Thyroid gland (tissue), 4 donors: ENCODE results near the gene TBC1D22A. TPM values are rescaled to one million over a fixed set of nuclear protein-coding genes. Genes with fewer than 3 reads are reported as not detected.

Experiments used
- DNase-seq, 2 donors: peaks; one replicate each; pipeline ENCODE4 v3.0.0-alpha.2; 2019
- H3K27ac ChIP-seq, 3 donors: fragments of 200-600 bp; sonication (generic); 1 replicate in 2 of 3; 2 replicates in 1 of 3; pipeline ENCODE4 v1.5.1; 2016 to 2019; ENCODE audit warnings: mild to moderate bottlenecking in 1 of 3, moderate library complexity in 1 of 3
- H3K27me3 ChIP-seq: fragments of 200-600 bp; sonication (generic); one replicate; pipeline ENCODE4 v1.5.1; 2019
- H3K36me3 ChIP-seq, 2 donors: fragments of 200-600 bp; sonication (generic); one replicate each; pipeline ENCODE4 v1.5.1; 2016 to 2019
- H3K4me1 ChIP-seq, 2 donors: fragments of 200-600 bp; sonication (generic); one replicate each; pipeline ENCODE4 v1.5.1; 2017 to 2019
- H3K4me3 ChIP-seq, 3 donors: fragments of 200-600 bp; sonication (generic); replicated peaks in 1 of 3; 1 replicate in 2 of 3; 2 replicates in 1 of 3; pipeline ENCODE4 v1.5.1; 2016; ENCODE audit warnings: mild to moderate bottlenecking in 1 of 3
- H3K9me3 ChIP-seq: fragments of 200-600 bp; sonication (generic); one replicate; pipeline ENCODE4 v1.5.1; 2017
- CTCF ChIP-seq, 6 experiments: fragments of 200-600 bp in 3 of 6; fragments of 450-650 bp in 3 of 6; sonication (generic) in 3 of 6; IDR thresholded peaks; one replicate each; pipeline ENCODE4 v1.5.1; 2016 to 2019; ENCODE audit warnings: antibody characterized with exemption in 6 of 6, mild to moderate bottlenecking in 2 of 6, inconsistent platforms in 1 of 6, moderate library complexity in 1 of 6
- POLR2A ChIP-seq, 2 donors: fragments of 450-650 bp; IDR thresholded peaks; one replicate each; pipeline ENCODE4 v1.6.1; 2017; ENCODE audit warnings: antibody characterized with exemption in 2 of 2, mild to moderate bottlenecking in 2 of 2, moderate library complexity in 1 of 2
- WGBS, 2 donors: methylation state at CpG; one replicate each; pipeline ENCODE4 v1.1.5; 2017; 5-methylcytosine and 5-hydroxymethylcytosine counted together
- intact Hi-C: fragments of 100-400 bp; cut with DNase I; formaldehyde crosslinking; loops from one replicate; pipeline ENCODE4 v1.15.1; 2023
- total RNA-seq, 4 donors: library from RNA; depleted of rRNA; stranded (reverse); fragments of >200 nt; gene quantifications; one replicate each; pipeline ENCODE4 v1.2.3, GENCODE V29; 2016

The TBC1D22A gene
- total RNA-seq, 4 donors from 2014 or later = 26.7 to 34.6 (median 33.2) TPM

GRCh38 chr22:47072642-47072967 is 310.2 kb downstream of the TBC1D22A start:
- no peak overlapping the region for H3K27ac ChIP-seq
- intact Hi-C loops = no loop called here
- WGBS, 2 donors = 93 to 95% methylated on average over 2 to 7 of the region's 7 CpGs

GRCh38 chr22:47073075-47073474 is 310.6 kb downstream of the TBC1D22A start:
- 90 to 95% methylated on average over 7 of the region's 7 CpGs for WGBS, 2 donors
- Histone ChIP-seq H3K36me3 (no peaks in the 10 kb centered on the region), H3K27me3 (no peaks in the 10 kb centered on the region), H3K4me1 (no peaks in the 10 kb centered on the region), H3K4me3 (no peak overlapping the region), H3K27ac (no peak overlapping the region), H3K9me3 (no peaks in the 10 kb centered on the region)
- intact Hi-C loops = no loop called here
- TF ChIP-seq CTCF (IDR thresholded peaks at IDR 0.05) (no peak), POLR2A (IDR thresholded peaks at IDR 0.05) (no peak)
- DNase-seq = no peak

More at GRCh38 chr22:47072642-47072967, 310.2 kb downstream of the TBC1D22A start:
- no peak for TF ChIP-seq CTCF (IDR thresholded peaks at IDR 0.05)
- no peak for TF ChIP-seq POLR2A (IDR thresholded peaks at IDR 0.05)
- Histone ChIP-seq H3K4me3 (no peak overlapping the region), H3K4me1 (no peaks in the 10 kb centered on the region), H3K9me3 (no peaks in the 10 kb centered on the region), H3K36me3 (no peaks in the 10 kb centered on the region), H3K27me3 (no peaks in the 10 kb centered on the region)
- no peak for DNase-seq

- intact Hi-C loops = no loop called here
- WGBS, 2 donors = 83 to 95% methylated on average over 7 of the region's 7 CpGs
- no peaks in the 10 kb centered on the region for H3K9me3 ChIP-seq
- DNase-seq = no peak
- no peaks in the 10 kb centered on the region for H3K36me3 ChIP-seq
- TF ChIP-seq POLR2A (IDR thresholded peaks at IDR 0.05) (no peak), CTCF (IDR thresholded peaks at IDR 0.05) (no peak)
- no peaks in the 10 kb centered on the region for H3K4me1 ChIP-seq
- no peak overlapping the region for H3K27ac ChIP-seq
- no peaks in the 10 kb centered on the region for H3K27me3 ChIP-seq
- H3K4me3 ChIP-seq = no peak overlapping the region
Observed at GRCh38 chr22:47074105-47074504, 311.7 kb downstream of the TBC1D22A start.

- DNase-seq = no peak
- Histone ChIP-seq H3K27me3 (no peaks in the 10 kb centered on the region), H3K4me1 (no peaks in the 10 kb centered on the region), H3K36me3 (no peaks in the 10 kb centered on the region), H3K27ac (no peak overlapping the region), H3K4me3 (no peak overlapping the region), H3K9me3 (no peaks in the 10 kb centered on the region)
- intact Hi-C loops = no loop called here
- no peak for TF ChIP-seq POLR2A (IDR thresholded peaks at IDR 0.05)
- no peak for TF ChIP-seq CTCF (IDR thresholded peaks at IDR 0.05)
Observed at GRCh38 chr22:47075568-47075967, 313.1 kb downstream of the TBC1D22A start.

GRCh38 chr22:47076758-47077157 is 314.3 kb downstream of the TBC1D22A start:
- WGBS, 2 donors = 95 to 96% methylated on average over 2 of the region's 2 CpGs
- no peaks in the 10 kb centered on the region for H3K9me3 ChIP-seq
- intact Hi-C loops = no loop called here
- H3K27ac ChIP-seq = no peak overlapping the region
- no peak for TF ChIP-seq POLR2A (IDR thresholded peaks at IDR 0.05)
- no peak for TF ChIP-seq CTCF (IDR thresholded peaks at IDR 0.05)
- no peaks in the 10 kb centered on the region for H3K27me3 ChIP-seq
- H3K36me3 ChIP-seq = no peaks in the 10 kb centered on the region
- H3K4me3 ChIP-seq = no peak overlapping the region
- DNase-seq = no peak
- H3K4me1 ChIP-seq = no peaks in the 10 kb centered on the region
